A549 treated with AZD9567 at 1 μM for 4 hours (cell line): ENCODE measurements around the gene RPL21. TPM values are rescaled to one million over a fixed set of nuclear protein-coding genes. Genes with fewer than 3 reads are reported as not detected.

Experiments
- total RNA-seq: library from RNA; stranded (reverse); fragments of 200-300 nt; extraction: Qiagen RNA extraction; gene quantifications from 5 replicates; pipeline ENCODE4 v1.2.3, GENCODE V29; 2022; ENCODE audit not compliant: insufficient read depth

The RPL21 gene
- 1,271 to 2,104 TPM (median 1,296 TPM) in 5 replicates for total RNA-seq

DNA sequence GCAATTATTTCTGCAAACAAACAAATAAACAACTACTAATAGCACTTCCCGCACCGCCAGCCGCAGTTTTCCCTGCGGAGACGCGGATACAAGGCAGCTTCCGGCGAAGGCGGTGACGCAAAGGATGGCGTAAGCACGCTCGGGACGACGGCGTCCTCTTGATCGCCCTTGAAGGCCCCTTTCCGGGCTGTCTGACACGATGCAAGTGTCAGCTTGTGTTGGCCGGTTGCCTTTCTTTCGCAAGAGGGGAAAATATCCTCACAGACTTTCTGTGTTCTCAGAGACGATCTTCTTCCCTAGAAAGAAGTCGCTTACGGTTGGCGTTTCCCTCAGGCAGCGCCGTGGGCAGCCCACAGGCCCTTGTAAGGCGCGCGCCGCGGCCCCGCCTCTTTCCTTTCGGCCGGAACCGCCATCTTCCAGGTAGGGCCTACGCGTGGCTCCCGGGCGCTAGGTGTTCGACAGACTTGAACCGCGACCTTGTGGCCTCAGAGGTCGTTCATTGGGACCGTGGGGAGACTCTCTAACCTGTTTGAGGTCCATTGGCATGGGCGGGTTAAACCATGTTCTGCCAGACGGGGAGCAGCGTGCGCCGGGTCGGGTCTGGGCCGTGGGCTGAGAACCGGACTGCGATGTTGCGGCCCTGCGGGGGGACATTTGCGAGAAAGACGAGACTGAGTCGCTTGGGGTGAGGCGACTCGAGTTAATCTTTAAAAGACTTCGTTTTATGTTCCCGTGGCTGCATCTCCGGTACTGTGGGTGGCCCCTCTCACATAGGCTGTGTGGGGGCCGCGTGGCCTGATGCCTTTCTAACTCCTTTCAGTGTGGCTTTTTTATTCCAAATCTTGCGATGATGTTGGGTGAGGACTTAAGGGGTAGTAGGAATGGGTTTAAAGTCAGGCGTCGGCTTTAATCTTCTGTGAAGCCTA, at the start of gene RPL21:
RPL21 (plus strand) TSS at position 393 of the 926 bp plus-strand sequence. CDS start 2,219 bp downstream, outside the sequence.

DNA sequence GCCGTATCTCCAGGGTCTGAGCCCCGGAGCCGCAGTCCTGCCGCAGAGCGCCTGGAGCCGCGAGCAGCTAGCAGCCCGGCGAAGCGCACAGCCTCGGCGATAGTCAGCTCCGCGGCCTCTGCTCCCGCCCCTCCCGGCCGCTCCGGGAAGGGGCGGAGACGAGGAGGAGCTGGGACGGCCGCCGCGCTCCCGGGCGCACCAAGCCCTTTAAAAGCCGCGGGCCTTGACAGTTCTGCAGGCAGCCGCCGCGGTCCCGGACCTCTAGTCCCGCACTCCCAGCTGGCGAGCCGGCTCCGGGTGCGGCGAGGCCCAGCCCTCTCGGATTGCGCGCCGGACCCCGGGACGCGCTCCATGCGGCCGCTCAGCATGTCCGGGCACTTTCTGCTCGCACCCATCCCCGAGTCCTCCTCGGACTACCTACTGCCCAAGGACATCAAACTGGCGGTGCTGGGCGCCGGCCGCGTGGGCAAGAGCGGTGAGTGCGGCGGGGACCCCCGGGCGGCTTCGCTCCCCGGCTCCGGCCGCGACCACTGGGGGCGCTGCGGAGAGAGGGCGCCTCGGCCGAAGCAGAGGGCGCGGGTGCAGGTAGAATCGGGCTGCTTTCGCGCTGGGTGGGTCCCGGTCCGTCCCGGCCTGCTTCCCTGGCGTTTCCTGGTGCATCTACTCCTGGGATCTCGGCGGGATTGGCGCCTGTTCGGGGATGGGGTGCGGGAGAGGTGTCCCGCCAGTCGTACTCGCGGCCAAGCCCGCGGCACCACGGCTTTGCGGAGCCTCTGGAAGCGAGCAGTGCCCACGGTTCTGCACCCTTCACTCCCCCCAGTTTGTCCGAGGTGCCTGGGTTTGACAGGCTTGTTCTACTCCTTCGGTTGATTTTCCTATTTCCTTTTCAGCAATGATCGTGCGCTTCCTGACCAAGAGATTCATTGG, 19.5 kb downstream of the RPL21 start, which contains the start of gene RASL11A:
RASL11A (plus strand) TSS at position 237 of the 927 bp plus-strand sequence; CDS start at position 352, 115 bp downstream.

Other genes with a start within 250 kb of the RPL21 start
- 14.8 to 20.0 TPM (median 17.6 TPM) in 5 replicates for gene USP12, start 79.7 kb upstream of the RPL21 start, total RNA-seq
- 3.9 to 7.7 TPM (median 4.3 TPM) in 5 replicates for gene RASL11A, start 19.3 kb downstream of the RPL21 start, total RNA-seq
- gene GTF3A, start 173.1 kb downstream of the RPL21 start, total RNA-seq, result 92.6 to 98.4 TPM (median 96.3 TPM) in 5 replicates
- 18.9 to 33.1 TPM (median 21.2 TPM) in 5 replicates for gene MTIF3, start 199.0 kb downstream of the RPL21 start, total RNA-seq